GM19468 (cell line): ENCODE data around the gene BCL7A.

Experiments
- ATAC-seq: cut with Tn5 transposase; IDR thresholded peaks from one replicate; pipeline ENCODE4 v1.9.1; 2021; ENCODE audit warnings: mild to moderate bottlenecking, moderate library complexity, moderate number of reproducible peaks; ENCODE audit not compliant: unreplicated experiment; ENCODE audit errors: extremely low read depth

Gene BCL7A

GRCh38 chr12:121996945-121997612 is 24.6 kb upstream of the BCL7A start:
- no peak for ATAC-seq

DNA sequence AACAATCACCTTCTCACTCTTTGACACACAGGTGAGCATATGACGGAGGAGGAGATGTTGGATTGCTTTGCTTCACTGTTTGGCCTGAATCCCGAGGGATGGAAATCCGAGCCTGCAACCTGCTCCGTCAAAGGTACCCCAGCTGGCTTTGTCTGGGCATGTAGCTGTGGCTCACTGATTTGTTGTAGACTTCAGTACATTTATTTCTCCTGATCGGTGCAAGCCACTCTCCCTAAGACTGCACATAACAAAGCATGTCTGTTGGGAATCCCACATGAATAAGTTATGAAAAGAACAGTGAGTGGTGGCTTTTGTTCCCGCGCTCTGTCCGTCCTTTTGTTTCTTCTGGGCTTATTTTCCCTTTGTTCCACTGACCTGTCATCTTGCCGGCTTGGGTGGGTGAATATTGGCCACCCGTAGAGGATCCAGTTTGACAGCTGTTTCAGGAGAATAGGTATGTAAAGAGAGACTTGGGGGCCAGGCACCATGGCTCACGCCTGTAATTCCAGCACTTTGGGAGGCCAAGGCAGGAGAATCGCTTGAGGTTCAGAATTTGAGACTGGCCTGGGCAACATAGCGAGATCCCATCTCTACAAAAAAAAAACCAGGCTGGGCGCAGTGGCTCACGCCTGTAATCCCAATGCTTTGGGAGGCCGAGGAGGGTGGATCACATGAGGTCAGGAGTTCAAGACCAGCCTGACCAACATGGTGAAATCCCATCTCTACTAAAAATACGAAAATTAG is 20.0 kb upstream of the BCL7A start:
- ATAC-seq, result no peak

- no peak for ATAC-seq
Observed at GRCh38 chr12:122003651-122004611, 17.8 kb upstream of the BCL7A start.

GRCh38 chr12:122004633-122005071 is 17.0 kb upstream of the BCL7A start:
- ATAC-seq, result no peak

- ATAC-seq, result no peak
Observed at GRCh38 chr12:122005252-122005776, 16.4 kb upstream of the BCL7A start.

DNA sequence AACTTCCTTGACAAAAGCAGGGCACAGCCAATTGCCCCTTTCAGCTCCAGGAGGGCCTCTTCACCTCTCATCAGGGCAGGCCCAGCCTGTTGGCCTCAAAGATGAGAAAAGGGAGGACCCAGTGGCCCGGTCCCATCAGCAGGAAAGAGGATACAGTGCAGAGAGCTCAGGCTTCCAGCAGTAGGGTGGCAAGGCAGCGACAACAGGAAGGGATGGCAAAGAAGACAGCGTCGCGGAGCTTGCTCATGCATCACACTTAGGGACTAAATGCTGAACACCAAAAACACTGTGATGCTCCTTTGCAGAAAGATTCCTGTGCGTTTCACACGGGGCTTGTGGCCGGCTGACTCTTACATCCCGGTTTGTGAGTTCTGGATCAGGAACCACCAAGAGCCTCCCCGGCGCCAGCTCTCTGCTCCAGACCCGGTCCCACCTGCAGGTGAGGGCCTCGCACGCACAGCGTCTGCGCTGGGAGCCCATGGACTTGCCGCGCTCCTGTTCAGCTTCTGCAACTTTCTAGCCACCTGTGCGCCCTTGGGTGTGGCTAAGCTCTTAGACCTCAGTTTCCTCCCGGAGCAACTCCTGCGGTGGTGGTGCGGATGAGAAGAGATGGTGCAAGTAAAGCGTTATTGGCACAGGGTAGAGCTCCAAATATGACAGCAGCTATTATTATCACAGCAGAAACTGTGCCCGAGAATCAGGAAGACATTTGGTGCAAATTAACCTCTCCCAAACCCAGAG is 15.3 kb upstream of the BCL7A start:
- ATAC-seq, result no peak

- ATAC-seq, result no peak
Observed at GRCh38 chr12:122009741-122010140, 11.9 kb upstream of the BCL7A start.

DNA sequence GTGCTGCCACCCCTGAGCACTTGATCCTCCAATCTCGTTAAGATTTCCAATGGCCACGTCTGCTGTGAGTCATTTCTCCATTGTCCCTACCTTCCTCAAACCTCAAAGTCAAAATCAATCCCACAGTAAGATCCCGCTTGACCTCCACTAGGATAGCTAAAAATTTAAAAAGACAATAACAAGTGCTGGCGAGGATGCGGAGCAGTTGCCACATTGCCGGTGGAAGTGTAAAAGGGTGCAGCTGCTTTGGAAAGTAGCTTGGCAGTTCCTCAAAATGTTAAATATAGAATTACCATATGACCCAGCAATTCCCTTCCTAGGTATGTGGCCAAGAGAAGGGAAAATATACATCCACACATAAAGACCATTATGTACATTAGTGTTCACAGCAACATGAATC is 9.5 kb upstream of the BCL7A start:
- no peak for ATAC-seq

DNA sequence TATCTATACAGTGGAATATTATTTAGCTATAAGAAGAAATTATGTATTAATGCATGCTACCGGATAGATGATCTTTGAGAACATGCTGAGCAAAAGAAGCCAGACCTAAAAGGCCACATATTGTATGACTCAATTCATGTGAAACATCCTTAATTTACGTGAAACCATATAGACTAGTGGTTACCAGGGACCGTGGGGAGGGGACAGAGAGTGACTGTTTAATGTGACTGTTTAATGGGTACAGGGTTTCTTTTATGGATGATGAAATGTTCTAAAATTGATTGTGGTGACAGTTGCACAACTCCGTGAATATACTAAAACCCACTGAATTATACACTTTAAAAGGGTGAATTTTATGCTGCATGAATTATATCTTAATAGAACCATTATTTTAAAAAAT is 8.5 kb upstream of the BCL7A start:
- ATAC-seq, result no peak

GRCh38 chr12:122013791-122014590 is 7.7 kb upstream of the BCL7A start:
- ATAC-seq, result no peak

- no peak for ATAC-seq
Observed at GRCh38 chr12:122014781-122015180, 6.9 kb upstream of the BCL7A start.

DNA sequence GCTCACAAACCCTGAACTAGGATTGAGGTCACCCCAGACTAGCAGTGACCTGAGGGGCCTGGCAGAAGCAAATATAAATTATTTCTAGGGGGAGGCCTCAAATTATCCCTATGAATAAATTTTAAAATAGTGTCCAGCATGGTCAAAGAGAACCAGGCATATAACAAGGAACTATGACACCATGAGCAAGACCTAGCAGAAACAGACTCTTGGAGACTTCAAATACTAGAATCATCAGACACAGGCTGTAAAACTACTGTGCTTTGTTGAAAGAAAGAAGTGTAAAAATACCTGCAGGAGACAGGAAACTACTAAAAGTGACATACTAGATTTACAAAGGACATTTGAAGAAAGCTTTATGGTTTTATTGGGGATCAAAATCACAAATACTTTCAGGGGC is 3.2 kb upstream of the BCL7A start:
- no peak for ATAC-seq

- no peak for ATAC-seq
Observed at GRCh38 chr12:122018937-122019336, 2.7 kb upstream of the BCL7A start.

- ATAC-seq, result no peak
Observed at GRCh38 chr12:122020795-122021192, 890 bp upstream of the BCL7A start.

DNA sequence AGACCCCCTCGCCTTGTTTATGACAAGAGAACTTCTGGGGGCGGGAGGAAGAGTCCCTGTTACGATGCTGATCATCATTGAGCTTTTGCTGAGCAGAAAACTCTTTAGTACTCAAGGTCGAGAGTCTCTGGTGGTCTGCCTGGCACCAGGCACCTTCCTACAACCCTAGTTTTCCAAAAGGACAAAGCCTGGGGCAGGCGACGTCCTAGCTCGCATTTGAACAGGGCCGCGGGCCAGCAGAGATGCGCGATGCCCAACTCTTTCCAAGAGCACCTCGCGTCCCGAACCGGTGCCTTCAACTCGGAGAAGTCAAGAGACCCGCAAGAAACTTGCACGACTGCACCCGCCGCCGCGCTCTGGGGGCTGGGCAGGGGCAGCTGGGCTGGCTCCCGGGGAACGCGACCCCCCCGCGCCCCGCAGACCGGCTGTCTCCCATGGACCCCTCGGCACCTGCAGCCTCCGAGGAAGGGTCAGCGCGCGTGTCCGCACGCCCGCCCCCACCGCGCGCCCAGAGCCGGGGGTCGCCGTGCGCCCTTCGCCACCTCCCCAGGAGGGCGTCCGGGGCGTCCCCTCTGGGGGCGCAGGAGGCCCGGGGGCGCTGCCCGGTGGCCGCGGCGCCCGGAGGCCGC is 377 bp upstream of the BCL7A start:
- ATAC-seq, result no peak

GRCh38 chr12:122022393-122023338 is 982 bp downstream of the BCL7A start:
- ATAC-seq, result no peak

DNA sequence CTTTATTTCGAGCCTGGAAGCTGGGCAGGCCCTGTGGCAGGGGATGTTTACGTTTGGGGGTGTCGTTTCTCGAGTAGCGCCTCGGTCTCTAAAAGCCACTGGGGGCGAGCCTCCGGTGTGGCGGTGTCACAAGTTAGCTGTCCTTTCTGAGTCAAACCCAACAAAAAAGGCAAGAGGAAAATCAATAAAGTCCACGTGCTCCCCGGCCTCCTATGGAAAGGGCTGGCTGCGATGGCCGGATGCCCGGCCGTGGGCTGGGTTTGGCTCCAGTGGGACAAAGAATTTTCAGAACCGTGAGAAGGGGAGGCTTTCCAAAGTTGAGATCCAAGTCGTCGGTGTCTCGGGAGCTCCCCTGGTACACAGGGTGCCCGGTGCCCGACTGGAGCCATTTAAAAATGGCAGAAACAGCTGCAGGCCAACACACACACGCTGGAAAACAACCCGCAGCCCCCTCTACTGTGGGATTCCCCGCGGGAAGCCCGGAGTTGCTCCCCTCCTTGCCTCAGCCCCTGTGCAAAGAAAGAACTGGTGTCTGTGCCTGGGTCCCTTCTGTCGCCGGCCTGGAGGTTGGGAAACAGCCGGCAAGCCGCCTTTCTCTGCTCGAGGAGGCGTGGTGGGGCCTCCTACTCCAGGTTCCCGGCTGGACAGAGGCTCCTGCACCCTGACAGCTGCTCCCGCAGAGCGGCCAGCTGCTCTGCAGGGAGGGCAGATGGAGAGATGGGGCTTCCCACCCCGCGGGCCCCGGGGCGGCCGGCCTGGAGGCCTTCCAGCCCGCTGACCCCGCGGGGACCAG is 1.9 kb downstream of the BCL7A start:
- ATAC-seq, result no peak
